SH-SY5Y (cell line): Measurements from ENCODE around the gene PLD4.

ENCODE experiments used
- GATA2 ChIP-seq: IDR thresholded peaks from 2 replicates; pipeline ENCODE4 v1.6.1; 2011; ENCODE audit warnings: mild to moderate bottlenecking, low read depth, low read length
- GATA3 ChIP-seq: IDR thresholded peaks from 2 replicates; pipeline ENCODE4 v1.6.1; 2011; ENCODE audit warnings: low read depth, mild to moderate bottlenecking, low read length, moderate library complexity

PLD4 gene

DNA sequence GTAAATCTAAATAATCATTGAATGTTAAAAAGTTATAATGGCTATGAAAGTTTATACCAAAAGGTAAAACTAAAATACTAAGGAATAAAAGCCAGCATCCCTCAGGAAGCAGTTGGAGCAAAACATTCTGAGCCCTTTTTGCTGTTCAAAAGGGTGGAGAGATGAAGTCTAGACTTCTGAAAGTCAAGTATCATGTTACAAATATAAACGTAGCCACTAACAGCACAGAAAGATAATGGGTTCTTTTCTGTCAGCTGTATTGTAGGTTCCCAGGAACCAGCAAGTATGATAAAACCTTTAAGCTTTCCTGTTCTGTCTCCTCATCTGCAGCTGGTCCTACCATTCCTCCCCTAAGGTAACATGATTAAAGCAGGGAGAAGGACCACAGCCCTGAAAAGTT, 16.4 kb upstream of the PLD4 start:
- no peak for TF ChIP-seq GATA2
- no peak for TF ChIP-seq GATA3

DNA sequence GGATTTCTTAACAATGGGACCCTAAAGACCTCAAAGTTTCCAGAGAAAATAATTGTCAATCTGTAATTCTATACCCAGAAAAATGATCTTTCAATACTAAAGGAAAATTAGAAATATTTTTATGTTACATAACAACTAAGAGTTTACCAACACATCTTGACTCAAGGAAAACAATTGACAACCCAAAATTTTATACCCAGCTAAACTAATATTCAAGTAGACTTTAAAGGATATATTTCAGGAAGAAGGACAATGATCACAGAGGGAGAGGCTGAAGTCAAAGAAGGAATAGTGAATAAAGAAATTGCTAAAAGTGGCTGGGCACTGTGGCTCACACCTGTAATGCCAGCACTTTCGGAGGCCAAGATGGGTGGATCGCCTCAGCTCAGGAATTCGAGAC, 12.6 kb upstream of the PLD4 start:
- TF ChIP-seq GATA3: no peak
- TF ChIP-seq GATA2: no peak

DNA sequence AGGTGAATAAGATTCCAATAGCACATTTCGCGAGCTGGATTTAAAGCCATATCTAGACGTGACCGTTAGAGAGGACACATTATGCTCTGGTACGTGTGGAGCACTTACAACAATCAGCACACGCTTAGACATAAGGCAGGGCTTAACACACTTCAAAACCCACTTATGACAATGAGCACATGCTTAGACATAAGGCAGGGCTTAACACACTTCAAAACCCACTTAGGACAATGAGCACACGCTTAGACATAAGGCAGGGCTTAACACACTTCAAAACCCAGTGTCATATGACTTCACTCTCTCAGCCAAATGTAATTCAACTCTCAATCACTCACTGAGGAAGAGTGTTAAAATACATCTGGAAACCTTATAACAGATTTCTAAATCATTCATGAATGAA, 11.2 kb upstream of the PLD4 start:
- TF ChIP-seq GATA2: no peak

DNA sequence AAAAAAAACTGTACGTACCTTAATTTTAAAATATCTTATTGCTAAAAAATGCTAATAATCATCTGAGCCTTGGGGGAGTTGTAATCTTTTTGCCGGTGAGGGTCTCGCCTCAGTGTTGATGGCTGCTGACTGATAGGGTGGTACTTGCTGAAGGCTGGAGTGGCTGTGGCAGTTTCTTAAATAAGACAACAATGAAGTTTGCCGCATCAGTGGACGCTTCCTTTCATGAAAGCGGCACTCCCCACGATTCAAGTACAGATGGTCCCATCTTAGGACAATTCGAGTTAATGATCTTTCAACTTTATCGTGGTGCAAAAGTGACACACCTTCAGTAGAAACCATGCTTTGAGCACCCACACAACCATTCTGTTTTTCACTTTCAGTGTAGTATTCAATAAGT, 7.6 kb upstream of the PLD4 start:
- TF ChIP-seq GATA3 (no peak), GATA2 (no peak)

DNA sequence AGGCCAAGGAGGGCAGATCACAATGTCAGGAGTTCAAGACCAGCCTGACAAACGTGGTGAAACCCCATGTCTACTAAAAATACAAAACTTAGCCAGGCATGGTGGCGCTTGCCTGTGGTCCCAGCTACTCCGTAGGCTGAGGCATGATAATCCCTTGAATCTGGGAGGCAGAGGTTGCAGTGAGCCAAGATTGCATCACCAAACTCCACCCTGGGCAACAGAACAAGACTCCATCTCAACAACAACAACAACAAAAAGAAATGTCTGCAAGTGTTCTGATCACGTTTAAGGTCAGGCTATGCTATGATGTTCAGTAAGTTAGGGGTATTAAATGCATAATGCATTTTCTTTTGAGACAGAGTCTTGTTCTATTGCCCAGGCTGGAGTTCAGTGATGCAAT, 6.7 kb upstream of the PLD4 start:
- TF ChIP-seq GATA3 (no peak), GATA2 (no peak)

DNA sequence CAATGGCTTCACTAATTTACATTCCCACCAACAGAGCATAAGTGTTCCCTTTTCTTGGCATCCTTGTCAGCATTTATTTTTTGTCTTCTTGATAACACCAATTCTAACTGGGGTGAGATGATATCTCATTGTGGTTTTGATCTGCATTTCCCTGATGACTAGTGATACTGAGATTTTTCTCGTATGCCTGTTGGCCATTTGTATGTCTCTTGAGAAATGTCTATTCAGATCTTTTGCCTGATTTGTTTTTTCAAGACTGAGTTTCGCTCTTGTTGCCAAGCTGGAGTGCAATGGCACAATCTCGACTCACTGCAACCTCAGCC, 4.7 kb upstream of the PLD4 start:
- no peak for TF ChIP-seq GATA3
- TF ChIP-seq GATA2: no peak

DNA sequence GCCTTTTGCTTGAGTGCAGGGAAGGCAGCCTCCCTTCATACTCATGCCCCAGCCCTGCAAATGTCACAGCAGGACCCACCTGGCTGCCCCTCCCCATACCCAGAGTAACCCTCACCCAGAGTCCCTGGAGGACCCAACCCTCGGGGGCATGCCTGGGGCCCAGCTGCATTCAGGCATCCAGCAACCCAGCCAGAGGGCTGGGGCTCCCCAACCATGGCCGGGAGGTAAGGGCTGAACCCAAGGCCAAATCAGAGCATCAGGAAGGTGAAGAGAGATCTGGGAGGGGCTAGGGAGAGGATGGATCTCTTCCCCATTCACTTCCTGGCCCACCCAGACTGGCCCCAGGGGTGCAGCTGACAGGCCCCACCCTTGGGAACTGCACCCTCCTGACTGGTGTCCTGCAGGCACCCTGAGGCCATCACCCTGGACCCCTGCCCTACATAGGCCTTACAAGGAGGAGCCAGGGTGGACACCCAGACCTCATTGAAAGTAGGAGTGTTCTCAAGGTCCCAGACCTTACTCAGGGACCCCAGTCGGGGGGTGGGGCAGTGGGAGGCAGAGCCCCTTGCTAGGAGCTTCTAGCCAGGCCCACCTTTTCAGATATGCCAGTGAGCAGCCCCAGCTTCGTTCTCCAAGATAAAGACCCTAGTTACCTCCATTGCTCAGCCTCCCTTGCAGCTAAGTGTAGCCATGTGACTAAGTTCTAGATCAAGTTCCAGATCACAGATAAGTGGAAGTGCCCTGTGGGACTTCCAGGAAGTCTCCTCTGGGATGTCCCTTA, 849 bp upstream of the PLD4 start:
- TF ChIP-seq GATA2: no peak
- TF ChIP-seq GATA3: no peak

DNA sequence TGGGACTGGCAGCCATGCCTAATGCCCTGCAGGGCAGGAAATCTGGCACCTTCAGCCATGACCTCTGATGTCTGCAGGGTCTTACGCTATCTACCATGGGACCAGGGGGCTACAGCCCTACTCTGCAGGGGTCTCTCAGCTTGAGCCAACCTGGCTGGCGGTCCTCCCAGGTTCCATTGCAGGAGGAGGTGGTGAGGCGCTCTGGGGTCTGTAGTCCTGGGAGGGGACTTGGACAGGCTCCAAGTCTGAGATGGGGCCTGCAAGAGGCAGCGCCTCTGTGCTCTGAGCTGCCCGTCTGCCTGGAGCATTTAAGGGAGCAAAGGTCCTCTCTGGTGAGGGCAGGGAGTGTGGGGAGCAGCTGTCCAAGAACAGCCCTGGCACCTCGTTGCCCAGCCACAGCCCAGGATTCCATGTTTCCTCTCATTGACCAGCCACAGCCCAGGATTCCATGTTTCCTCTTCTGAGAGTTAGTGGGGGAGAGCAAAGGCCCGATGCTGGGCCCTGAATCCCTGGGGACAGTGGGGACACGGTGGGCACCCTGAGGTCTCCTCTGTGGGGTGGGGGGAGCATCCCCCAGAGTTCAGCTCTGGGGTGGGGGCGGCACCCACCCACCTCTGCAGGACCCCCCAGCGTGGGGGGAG, 655 bp downstream of the PLD4 start:
- TF ChIP-seq GATA3 (no peak), GATA2 (no peak)

DNA sequence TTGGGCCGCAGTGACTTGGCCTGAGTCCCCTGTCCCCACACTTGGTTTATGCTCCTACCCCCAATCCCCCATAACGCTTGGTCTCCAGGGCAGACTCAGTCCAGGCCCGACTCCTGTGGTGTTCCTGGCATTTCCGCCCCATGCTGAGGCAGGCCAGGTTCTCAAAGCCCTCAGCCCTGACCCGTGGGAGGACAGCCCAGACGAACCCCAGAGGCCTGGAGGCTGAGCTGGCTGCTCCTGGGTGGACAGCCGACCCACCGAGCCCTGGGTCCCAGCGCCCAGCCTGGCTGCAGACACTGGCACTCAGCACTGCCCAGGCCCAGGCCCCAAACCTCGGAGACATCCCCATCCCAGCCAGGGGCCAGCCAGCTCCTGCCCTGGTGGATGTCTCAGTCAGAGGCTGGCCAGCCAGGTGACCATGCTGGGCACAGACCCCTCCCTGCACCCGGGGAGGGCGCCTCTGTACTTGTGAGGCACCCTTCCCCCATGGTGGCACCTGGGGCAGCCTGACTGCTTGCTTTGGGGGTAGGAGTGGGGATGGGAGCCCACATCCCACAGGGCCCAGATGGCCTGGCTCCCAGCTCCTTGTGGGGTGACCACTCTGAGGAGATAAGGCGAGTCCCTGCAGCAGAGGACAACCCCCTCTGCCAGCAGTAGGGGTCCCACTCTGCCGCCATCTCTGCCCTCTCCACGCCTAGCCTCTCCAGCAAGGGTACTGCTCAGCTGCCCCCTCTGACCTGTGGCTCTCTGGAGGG, 1.4 kb downstream of the PLD4 start:
- no peak for TF ChIP-seq GATA3
- TF ChIP-seq GATA2: no peak

DNA sequence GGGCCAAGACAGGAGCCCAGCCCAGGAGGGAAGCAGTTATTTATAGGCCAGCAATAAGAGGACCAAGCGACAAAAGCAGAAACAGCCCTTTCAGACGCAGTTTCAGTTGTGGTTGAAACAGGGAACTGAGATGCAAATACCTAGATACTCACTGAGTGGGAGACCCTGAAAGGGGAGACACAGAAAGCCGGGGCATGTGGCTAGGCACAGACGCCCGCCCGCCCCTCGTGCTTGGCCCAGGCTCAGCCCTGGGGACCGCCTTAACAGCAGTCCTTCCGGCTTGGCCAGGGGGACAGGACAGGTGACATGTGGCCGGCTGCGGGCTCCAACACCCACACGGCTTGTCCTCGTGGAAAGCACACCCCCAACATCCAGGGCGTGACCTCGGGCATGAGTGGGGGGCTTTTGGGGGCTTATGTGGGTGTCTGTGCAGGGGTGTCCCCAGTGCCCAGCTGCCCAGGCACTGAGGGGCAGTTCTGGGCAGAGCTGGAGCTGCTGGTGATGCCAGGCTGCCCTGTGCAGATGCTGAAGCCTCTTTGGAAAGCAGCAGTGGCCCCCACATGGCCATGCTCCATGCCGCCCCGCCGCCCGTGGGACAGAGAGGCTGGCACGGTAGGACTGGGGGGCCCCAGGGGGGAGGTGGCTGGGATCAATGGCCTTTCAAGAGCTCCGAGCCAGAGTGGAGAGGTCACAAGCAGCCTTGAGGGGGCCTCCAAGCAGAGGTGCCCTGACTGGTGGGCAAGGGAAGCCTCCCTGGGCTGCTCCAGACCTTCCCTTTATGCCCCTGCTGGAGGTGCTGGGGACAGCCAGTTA, 2.1 kb downstream of the PLD4 start:
- TF ChIP-seq GATA2 (no peak), GATA3 (no peak)

DNA sequence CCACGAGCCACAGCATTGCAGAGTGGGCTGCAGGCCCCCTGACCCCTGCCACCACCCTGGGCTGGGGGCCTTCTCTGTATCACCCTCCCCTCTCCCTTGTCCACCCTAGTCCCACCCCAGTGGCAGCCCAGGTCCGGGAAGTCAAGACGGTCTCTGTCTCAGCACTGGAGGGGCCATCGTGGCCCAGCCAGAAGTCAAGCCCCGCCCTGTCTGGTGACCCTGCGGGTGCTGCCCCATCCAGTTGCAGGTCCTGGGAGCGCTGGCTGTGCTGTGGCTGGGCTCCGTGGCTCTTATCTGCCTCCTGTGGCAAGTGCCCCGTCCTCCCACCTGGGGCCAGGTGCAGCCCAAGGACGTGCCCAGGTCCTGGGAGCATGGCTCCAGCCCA, 2.7 kb downstream of the PLD4 start:
- TF ChIP-seq GATA2 (no peak), GATA3 (no peak)

DNA sequence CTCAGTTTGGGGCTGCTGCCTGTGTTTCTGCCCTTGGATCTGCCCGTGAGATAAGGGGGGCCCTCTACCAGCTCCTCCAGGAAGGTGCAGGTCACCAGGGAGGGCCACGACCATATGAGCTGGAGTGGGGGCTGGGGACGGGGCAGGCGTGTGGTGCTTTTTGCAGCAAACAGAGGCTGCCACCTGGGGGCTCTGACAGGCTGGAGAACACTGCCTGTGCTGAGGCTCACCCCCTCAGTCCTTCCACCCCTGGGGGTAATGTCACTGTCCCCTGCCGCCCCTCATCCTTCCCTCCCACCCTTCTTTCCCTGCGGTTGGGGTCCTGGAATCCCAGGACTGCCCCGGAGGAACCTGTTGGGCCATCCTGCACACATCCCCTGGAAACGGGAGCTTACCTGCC, 3.2 kb downstream of the PLD4 start:
- TF ChIP-seq GATA2: no peak
- no peak for TF ChIP-seq GATA3

DNA sequence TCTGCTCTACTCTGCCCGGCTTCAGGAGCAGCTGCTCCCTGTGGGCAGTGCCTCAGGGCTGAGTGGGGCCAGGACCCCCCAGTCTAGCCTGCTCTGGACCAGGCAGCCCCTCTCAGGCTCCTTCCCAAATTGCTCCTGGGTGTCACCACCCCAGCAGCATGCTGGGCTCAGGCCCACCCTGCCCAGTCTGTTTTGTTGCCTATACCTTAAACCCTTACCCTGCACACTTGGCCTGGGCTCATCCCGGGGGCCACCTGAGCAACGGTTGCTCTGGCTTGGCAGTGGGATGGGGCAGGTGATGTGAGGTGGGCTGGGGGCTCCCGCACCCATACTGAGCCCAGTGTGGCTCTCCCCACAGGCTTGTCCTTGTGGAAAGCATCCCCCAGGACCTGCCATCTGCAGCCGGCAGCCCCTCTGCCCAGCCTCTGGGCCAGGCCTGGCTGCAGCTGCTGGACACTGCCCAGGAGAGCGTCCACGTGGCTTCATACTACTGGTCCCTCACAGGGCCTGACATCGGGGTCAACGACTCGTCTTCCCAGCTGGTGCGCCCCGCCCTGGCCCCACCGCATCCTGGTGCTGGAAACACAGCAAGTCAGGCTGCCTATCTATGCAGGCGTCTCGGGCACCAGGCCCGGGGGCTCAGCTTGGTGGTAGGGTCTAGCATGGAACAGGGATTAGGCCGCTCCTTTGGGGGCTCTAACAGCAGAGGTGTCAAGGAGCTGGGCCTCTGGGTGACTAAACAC, 3.9 kb downstream of the PLD4 start:
- TF ChIP-seq GATA3 (no peak), GATA2 (no peak)
